Measurements from ENCODE around the gene ZNF574.
A peak's percentile ranks its signal among the peaks of the same experiment; 100 is the strongest.

The ZNF574 gene

GRCh38 chr19:42060117-42060516, 15.8 kb upstream of the ZNF574 start:
- no peak for DNase-seq

- DNase-seq: no peak
Observed at GRCh38 chr19:42062381-42062780, 13.6 kb upstream of the ZNF574 start.

DNA sequence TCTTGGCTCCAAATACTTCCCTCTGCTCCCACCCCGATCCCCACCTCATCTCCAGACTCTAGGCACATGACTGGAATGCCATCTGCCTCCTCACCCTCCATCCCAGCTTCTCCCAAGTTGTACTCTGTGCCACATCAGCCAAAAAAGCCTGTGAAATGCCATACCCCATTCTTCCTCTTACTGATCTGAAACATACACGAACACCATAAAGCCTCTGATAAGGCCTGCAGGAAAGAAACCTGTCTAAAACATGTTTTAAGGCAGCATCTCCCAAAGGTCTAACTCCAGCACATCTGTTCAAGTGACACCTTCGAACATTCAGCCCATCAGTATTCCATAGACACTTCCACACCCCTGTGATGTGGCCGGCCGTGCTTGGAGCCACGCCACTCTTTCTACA, 11.5 kb upstream of the ZNF574 start:
- no peak for DNase-seq

DNA sequence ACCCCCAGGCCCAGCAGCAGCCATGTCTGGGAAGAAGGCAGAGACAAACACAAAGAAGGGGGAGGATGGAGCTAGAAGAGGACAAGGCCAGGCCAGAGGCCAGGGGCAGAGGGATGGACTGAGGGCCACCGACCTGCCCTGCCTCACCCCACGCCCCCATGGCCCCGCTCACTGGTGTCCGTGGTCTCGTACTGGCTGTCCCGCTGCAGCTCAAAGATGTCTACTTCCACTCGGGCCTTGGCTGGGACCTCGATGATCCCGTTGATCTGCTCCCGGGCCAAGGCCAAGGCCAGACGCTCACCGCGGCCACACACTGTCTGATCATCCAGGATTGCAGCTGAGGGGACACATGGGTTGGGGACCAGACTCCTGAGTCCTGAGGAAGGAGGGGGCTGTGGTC, 10.9 kb upstream of the ZNF574 start:
- DNase-seq: no peak

- no peak for DNase-seq
Observed at GRCh38 chr19:42065511-42065910, 10.5 kb upstream of the ZNF574 start.

DNA sequence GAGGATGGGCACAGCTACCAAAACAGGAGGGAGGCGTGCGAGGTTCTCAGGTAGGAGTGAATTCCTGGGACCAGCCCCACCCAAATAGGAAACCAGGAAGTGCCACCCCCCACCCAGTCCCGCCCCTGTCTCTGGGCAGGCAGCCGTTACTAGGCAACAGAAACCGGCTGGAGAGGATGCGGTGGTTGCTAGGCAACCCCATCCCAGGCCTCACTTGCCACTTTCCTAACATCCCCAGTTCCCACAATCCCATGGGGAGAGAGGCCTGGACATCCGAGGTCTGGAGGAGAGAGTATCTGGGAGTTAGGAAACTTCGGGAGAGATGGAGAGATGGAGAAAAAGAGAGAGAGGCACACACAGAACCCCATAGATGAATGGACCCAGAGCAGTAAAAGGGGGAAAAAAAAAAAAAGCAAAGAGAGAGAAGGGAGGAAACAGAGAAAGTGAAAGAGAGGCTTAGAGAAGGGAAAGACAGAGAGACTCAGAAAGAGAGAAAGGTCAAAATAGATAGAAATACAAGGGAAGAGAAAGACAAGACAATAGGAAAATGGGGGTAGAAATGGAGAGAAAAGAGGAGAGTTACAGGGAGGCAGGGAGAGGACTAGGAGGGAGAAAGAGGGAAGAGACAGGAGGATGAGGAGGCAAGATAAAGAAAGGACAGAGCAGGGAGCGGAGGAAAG, 9.8 kb upstream of the ZNF574 start:
- DNase-seq: no peak

GRCh38 chr19:42067315-42067888, 8.6 kb upstream of the ZNF574 start:
- no peak for DNase-seq

- DNase-seq: no peak
Observed at GRCh38 chr19:42068361-42068755, 7.6 kb upstream of the ZNF574 start.

GRCh38 chr19:42068756-42069571, 7.0 kb upstream of the ZNF574 start:
- DNase-seq: no peak

- DNase-seq: no peak
Observed at GRCh38 chr19:42069619-42070351, 6.2 kb upstream of the ZNF574 start, which contains the start of gene GRIK5. GRIK5 (minus strand) TSS chr19:42070206; CDS start chr19:42065770, 4,436 bp downstream.

GRCh38 chr19:42071247-42071646, 4.7 kb upstream of the ZNF574 start:
- no peak for DNase-seq

DNA sequence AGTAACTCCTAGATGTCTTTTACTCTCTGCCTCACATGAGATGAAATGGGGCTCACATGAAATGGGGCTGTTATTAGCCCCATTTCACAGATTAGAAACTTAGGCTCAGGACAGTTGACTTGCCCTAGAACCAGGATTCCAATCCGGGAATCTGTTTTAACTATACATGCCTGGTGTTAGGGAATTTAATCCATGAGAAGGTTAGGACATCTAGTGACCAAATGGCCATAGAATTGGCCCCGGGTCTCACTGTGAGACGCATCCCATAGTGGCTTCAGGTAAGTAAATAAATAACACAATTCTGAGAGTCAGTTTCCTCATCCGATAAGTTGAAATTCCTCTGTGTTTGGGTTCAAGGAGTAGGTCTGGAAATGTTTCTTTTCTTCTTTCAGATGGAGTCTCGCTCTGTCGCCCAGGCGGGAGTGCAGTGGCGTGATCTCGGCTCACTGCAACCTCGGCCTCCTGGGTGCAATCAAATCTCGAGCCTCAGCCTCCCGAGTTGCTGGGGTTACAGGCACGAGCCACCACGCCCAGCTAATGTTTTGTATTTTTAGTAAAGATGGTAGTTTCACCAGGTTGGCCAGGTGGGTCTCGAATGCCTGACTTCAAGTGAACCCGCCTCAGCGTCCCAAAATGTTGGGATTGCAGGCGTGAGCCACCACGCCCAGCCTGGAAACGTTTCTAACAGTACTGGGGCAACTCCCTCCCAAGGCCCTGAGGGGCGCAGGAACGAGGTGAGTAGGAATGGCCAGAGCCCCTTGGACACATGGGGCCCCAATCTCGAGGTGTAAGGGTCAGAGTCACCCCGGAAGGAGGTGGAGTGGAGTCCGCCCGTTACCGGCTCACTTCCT, 1.2 kb upstream of the ZNF574 start:
- peak; percentile 7 for DNase-seq

DNA sequence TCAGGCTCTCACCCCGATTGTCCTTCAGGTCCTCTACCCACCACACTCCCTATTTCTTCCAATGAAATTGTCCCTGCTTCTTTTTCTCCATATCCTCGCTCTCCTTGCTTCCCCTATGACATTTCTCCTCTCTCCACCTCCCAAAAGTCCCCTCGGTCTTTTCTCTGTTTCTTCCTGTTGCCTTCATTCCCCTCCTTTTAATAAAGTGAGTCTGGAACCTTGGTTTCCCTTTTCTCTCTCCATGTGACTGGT, 676 bp upstream of the ZNF574 start:
- DNase-seq: no peak

GRCh38 chr19:42076380-42076944, 496 bp downstream of the ZNF574 start:
- DNase-seq: no peak

DNA sequence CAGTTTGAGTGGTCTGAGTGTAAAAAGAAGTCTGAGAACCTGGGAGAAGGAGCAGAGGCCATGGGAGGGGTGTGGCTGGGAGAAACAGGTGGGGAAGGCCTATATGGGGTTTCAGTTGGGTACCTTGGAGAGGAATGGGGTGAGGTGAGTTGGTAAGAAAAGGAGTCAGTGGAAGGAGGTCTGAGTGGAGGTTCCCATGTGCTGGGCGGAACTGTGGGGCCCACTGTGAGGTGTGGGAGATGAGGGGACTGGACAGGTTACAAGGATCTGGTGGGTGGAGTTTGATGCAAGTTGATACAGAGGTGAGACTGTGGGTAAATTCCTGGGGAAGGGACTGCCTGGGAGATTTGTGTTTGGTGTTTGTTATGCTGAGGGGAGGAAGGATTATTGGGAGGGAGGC, 2.1 kb downstream of the ZNF574 start:
- no peak for DNase-seq

GRCh38 chr19:42078538-42079275, 2.7 kb downstream of the ZNF574 start:
- DNase-seq: no peak

GRCh38 chr19:42079276-42079669, 3.3 kb downstream of the ZNF574 start:
- DNase-seq: no peak

DNA sequence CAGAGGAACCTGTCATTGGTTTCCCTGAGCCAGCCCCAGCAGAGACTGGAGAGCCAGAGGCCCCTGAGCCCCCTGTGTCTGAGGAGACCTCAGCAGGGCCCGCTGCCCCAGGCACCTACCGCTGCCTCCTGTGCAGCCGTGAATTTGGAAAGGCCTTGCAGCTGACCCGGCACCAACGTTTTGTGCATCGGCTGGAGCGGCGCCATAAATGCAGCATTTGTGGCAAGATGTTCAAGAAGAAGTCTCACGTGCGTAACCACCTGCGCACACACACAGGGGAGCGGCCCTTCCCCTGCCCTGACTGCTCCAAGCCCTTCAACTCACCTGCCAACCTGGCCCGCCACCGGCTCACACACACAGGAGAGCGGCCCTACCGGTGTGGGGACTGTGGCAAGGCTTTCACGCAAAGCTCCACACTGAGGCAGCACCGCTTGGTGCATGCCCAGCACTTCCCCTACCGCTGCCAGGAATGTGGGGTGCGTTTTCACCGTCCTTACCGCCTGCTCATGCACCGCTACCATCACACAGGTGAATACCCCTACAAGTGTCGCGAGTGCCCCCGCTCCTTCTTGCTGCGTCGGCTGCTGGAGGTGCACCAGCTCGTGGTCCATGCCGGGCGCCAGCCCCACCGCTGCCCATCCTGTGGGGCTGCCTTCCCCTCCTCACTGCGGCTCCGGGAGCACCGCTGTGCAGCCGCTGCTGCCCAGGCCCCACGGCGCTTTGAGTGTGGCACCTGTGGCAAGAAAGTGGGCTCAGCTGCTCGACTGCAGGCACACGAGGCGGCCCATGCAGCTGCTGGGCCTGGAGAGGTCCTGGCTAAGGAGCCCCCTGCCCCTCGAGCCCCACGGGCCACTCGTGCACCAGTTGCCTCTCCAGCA, 4.2 kb downstream of the ZNF574 start:
- no peak for DNase-seq

GRCh38 chr19:42080764-42081375, 4.9 kb downstream of the ZNF574 start:
- no peak for DNase-seq

DNA sequence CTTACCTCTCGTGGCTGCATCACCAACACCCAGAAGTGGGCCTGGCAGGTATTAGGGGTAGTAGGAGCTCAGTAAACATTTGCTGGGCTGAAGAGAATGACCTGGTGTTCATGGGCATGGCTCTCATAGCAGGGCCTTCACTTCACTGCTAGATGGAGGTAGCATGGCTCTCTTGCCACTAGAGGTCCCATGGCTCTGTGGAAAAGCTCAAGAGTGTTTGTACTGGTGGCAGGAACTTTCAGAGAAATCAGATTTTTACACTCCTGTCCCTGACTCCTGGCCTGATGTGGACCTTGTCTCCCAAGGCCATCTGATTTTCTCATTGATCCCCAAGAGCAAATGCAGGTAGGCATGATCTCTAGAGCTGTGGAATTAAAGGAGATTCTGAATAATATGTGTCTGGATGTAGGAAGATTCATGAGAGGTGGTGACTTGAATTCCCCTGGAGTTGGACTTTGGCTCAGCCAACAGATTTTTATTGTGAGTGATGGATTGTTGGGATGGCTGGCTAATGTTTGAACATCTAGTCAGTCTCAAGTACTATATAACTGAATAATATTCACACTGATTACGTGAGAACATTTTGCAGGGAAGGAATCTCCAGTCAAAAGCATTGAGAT, 5.7 kb downstream of the ZNF574 start:
- DNase-seq: peak; percentile 37
